Stomach (tissue), 9 donors: ENCODE data around the gene THAP7. TPM values are rescaled to one million over a fixed set of nuclear protein-coding genes. Genes with fewer than 3 reads are reported as not detected.

Experiments used
- DNase-seq, 2 donors: peaks; one replicate each; pipeline versions ENCODE4 v3.0.0 to v3.0.0-alpha.2; 2013 to 2019
- H3K27ac ChIP-seq, 5 donors: fragments of 200-600 bp in 4 of 5; sonication (generic) in 4 of 5; one replicate each; pipeline ENCODE4 v1.5.1; 2013 to 2019; ENCODE audit warnings: mild to moderate bottlenecking in 1 of 5, moderate library complexity in 1 of 5
- H3K27me3 ChIP-seq, 3 donors: fragments of 200-600 bp; sonication (generic); one replicate each; pipeline ENCODE4 v1.5.1; 2017 to 2019; ENCODE audit warnings: mixed run types in 1 of 3
- H3K36me3 ChIP-seq, 4 donors: fragments of 200-600 bp; sonication (generic); 1 replicate in 3 of 4; 2 replicates in 1 of 4; pipeline ENCODE4 v1.5.1; 2016 to 2019
- H3K4me1 ChIP-seq, 4 donors: fragments of 200-600 bp; sonication (generic); one replicate each; pipeline ENCODE4 v1.5.1; 2016 to 2019
- H3K4me3 ChIP-seq, 4 donors: fragments of 200-600 bp; sonication (generic) in 3 of 4; one replicate each; pipeline ENCODE4 v1.5.1; 2016 to 2019; ENCODE audit warnings: mild to moderate bottlenecking in 1 of 4
- H3K9me3 ChIP-seq, 4 donors: fragments of 200-600 bp; sonication (generic); one replicate each; pipeline ENCODE4 v1.5.1; 2016 to 2019
- EP300 ChIP-seq: sonication (generic); formaldehyde crosslinking; IDR thresholded peaks from one replicate; pipeline ENCODE4 v1.6.1; 2017; ENCODE audit warnings: antibody characterized with exemption
- POLR2A ChIP-seq, 4 donors: fragments of 450-650 bp; IDR thresholded peaks; one replicate each; pipeline ENCODE4 v1.6.1; 2016; ENCODE audit warnings: antibody characterized with exemption in 4 of 4, control low read depth in 2 of 4, mild to moderate bottlenecking in 1 of 4, moderate library complexity in 1 of 4
- POLR2AphosphoS5 ChIP-seq, 3 donors: sonication (generic); formaldehyde crosslinking; IDR thresholded peaks; one replicate each; pipeline ENCODE4 v1.6.1; 2016; ENCODE audit warnings: antibody characterized with exemption in 3 of 3
- WGBS, 5 donors: extraction: QIAGEN DNeasy Blood & Tissue Kit in 3 of 5; methylation state at CpG; one replicate each; pipeline versions ENCODE4 v1.1.5 to v1.1.7; 2013 to 2018; 5-methylcytosine and 5-hydroxymethylcytosine counted together
- intact Hi-C: fragments of 100-400 bp; cut with DNase I; formaldehyde crosslinking; loops from one replicate; pipeline ENCODE4 v1.15.1; 2023; ENCODE audit warnings: low total_unique reads
- polyA plus RNA-seq, 3 donors: library from polyadenylated mRNA; stranded (reverse); fragments of 200-250 nt; gene quantifications; one replicate each; pipeline ENCODE4 v1.2.3, GENCODE V29; 2013
- total RNA-seq, 5 donors: library from RNA; depleted of rRNA; stranded (reverse); fragments of >200 nt; gene quantifications; one replicate each; pipeline versions ENCODE4 v1.1.0 to v1.2.3, GENCODE V29; 2014 to 2016
- TF ChIP-seq, protein P1 (sequence below), 7 experiments: fragments of 450-650 bp in 4 of 7; fragments of 200-600 bp in 3 of 7; sonication (generic) in 3 of 7; IDR thresholded peaks; one replicate each; pipeline ENCODE4 v1.5.1; 2016 to 2019; ENCODE audit warnings: antibody characterized with exemption in 7 of 7, control low read depth in 2 of 7, mild to moderate bottlenecking in 1 of 7
- donor health status: healthy with polysubstance abuse.
- donor health status: Bipolar disorder and iron deficiency.
- donor health status: healthy.

The THAP7 gene
- total and polyA plus RNA-seq, 8 donors = 5.8 to 57.2 (median 42.1) TPM

DNA sequence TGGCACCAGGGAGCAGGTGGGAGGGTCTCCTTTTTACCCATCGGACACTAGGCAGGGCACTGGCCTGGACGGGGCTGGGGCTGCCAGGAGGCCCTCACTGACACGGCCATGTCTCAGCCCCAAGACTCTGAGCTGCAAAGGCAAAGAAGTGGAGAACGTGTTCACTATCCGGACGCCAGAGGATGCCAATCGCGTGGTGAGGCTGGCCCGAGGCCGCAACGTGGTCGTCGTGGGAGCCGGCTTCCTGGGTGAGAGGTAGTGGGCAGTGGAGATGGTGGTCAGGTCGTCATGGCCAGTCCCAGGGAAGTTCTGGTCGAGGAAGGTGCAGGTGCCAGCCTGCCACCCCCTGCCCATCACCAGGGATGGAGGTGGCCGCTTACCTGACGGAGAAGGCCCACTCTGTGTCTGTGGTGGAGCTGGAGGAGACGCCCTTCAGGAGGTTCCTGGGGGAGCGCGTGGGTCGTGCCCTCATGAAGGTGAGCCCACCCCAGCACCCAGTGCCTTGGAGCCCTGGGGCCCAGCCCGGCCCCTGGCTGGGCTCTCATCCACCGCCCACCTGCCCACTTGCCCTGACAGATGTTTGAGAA lies 25.5 kb downstream of the THAP7 start:
- Histone ChIP-seq H3K27me3 (peaks cover 0 to 17% (median 0%) of the 10 kb centered on the region in 3 donors), H3K4me3 (no peak overlapping the region), H3K36me3 (no peaks in the 10 kb centered on the region), H3K9me3 (peaks cover 0 to 10% (median 8%) of the 10 kb centered on the region in 4 donors), H3K4me1 (peaks cover 19 to 25% (median 22%) of the 10 kb centered on the region in 4 donors), H3K27ac (no peak overlapping the region)
- no peak for DNase-seq
- no peak for TF ChIP-seq EP300
- no peak for TF ChIP-seq POLR2AphosphoS5 (IDR thresholded peaks at IDR 0.05)
- TF ChIP-seq, protein P1, sequence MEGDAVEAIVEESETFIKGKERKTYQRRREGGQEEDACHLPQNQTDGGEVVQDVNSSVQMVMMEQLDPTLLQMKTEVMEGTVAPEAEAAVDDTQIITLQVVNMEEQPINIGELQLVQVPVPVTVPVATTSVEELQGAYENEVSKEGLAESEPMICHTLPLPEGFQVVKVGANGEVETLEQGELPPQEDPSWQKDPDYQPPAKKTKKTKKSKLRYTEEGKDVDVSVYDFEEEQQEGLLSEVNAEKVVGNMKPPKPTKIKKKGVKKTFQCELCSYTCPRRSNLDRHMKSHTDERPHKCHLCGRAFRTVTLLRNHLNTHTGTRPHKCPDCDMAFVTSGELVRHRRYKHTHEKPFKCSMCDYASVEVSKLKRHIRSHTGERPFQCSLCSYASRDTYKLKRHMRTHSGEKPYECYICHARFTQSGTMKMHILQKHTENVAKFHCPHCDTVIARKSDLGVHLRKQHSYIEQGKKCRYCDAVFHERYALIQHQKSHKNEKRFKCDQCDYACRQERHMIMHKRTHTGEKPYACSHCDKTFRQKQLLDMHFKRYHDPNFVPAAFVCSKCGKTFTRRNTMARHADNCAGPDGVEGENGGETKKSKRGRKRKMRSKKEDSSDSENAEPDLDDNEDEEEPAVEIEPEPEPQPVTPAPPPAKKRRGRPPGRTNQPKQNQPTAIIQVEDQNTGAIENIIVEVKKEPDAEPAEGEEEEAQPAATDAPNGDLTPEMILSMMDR (IDR thresholded peaks at IDR 0.05) = no peak
- no peak for TF ChIP-seq POLR2A (IDR thresholded peaks at IDR 0.05)
- intact Hi-C loops = no loop called here
- WGBS, 5 donors = 63 to 83% (median 79%) methylated on average over 16 to 24 of the region's 24 CpGs

- no peaks in the 10 kb centered on the region for H3K36me3 ChIP-seq
- DNase-seq = no peak
- H3K4me1 ChIP-seq = peaks cover 13 to 18% (median 15%) of the 10 kb centered on the region in 4 donors
- H3K27ac ChIP-seq = no peak overlapping the region
- TF ChIP-seq, protein P1 (IDR thresholded peaks at IDR 0.05) = no peak
- TF ChIP-seq EP300 = no peak
- no peak for TF ChIP-seq POLR2A (IDR thresholded peaks at IDR 0.05)
- no peak for TF ChIP-seq POLR2AphosphoS5 (IDR thresholded peaks at IDR 0.05)
- peaks cover 0 to 17% (median 0%) of the 10 kb centered on the region in 3 donors for H3K27me3 ChIP-seq
- intact Hi-C loops = no loop called here
- H3K4me3 ChIP-seq = no peak overlapping the region
- 70 to 83% (median 77%) methylated on average over 10 to 14 of the region's 14 CpGs for WGBS, 5 donors
- peaks cover 0 to 10% (median 8%) of the 10 kb centered on the region in 4 donors for H3K9me3 ChIP-seq
Observed at GRCh38 chr22:20975541-20976290, 26.2 kb downstream of the THAP7 start.

- WGBS, 5 donors = 69 to 84% (median 79%) methylated on average over 11 to 16 of the region's 16 CpGs
- TF ChIP-seq POLR2A (IDR thresholded peaks at IDR 0.05) (no peak), POLR2AphosphoS5 (IDR thresholded peaks at IDR 0.05) (no peak)
- H3K4me3 ChIP-seq = no peak overlapping the region
- H3K36me3 ChIP-seq = no peaks in the 10 kb centered on the region
- H3K4me1 ChIP-seq = peaks cover 3 to 5% (median 4%) of the 10 kb centered on the region in 4 donors
- DNase-seq = no peak
- intact Hi-C loops = no loop called here
- H3K27ac ChIP-seq = no peak overlapping the region
- H3K9me3 ChIP-seq = peaks cover 0 to 10% (median 8%) of the 10 kb centered on the region in 4 donors
- peaks cover 0 to 17% (median 0%) of the 10 kb centered on the region in 3 donors for H3K27me3 ChIP-seq
Observed at GRCh38 chr22:20974336-20974955, 27.5 kb downstream of the THAP7 start.

DNA sequence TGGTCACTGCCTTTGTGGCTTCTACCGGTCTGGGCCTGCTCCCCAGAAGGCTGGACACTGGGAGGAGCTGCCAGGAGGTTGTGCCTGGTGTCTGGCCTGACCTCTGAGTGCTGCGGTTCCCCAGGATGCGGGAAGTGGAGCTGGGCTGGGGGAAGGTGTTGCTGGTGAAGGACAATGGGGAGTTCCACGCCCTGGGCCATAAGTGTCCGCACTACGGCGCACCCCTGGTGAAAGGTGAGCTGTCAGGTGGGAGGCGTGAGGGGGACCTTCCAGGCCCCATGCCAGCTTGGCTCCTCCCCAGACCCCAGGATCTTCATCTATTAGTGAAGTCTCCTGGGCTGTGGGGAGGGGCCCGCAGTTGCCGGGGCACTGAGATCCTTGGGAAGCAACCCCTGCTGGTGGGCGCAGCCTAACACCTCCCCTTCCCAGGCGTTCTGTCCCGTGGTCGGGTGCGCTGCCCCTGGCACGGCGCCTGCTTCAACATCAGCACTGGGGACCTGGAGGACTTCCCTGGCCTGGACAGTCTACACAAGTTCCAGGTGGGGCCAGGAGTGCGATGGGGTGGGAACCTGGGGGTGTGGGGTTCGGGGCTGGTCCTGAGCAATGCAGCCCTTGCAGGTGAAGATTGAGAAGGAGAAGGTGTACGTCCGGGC lies 28.2 kb downstream of the THAP7 start:
- H3K4me3 ChIP-seq = no peak overlapping the region
- no peaks in the 10 kb centered on the region for H3K36me3 ChIP-seq
- H3K27me3 ChIP-seq = peaks cover 0 to 12% (median 0%) of the 10 kb centered on the region in 3 donors
- H3K9me3 ChIP-seq = peaks cover 0 to 7% (median 6%) of the 10 kb centered on the region in 4 donors
- no peak for TF ChIP-seq POLR2AphosphoS5 (IDR thresholded peaks at IDR 0.05)
- TF ChIP-seq EP300 = no peak
- no peak for DNase-seq
- 47 to 58% (median 55%) methylated on average over 12 to 21 of the region's 21 CpGs for WGBS, 5 donors
- no peak overlapping the region for H3K27ac ChIP-seq
- peaks cover 0 to 3% (median 0%) of the 10 kb centered on the region in 4 donors for H3K4me1 ChIP-seq
- intact Hi-C loops = no loop called here
